GM12878 (cell line): Measurements from ENCODE around the gene CLNK. TPM values are rescaled to one million over a fixed set of nuclear protein-coding genes. Genes with fewer than 3 reads are reported as not detected.

Source experiments
- ATAC-seq: fragments of 200-7000 bp; cut with Tn5 transposase; 3 replicates; pipeline ENCODE4 v1.9.1; 2020; ENCODE audit warnings: mild to moderate bottlenecking, moderate library complexity
- BruUV-seq: library from RNA; stranded (reverse); fragments of 400-500 nt; replicated peaks from 2 replicates; lab custom pipeline; 2021; lab: Mats Ljungman, UMichigan
- CTCF ChIA-PET: fragments of 300-600 bp; sonication (Branson Sonifier 250); formaldehyde crosslinking; extraction: SDS; loops from one replicate; lab custom pipeline; 2021; ENCODE audit warnings: inconsistent platforms; lab: Yijun Ruan, JAX
- POLR2A ChIA-PET: fragments of 350-600 bp; formaldehyde crosslinking; extraction: SDS; loops from one replicate; lab custom pipeline; 2021; ENCODE audit warnings: inconsistent platforms; lab: Charles Lee
- RAD21 ChIA-PET: fragments of 300-600 bp; sonication (Branson Sonifier 250); formaldehyde crosslinking; loops from one replicate; lab custom pipeline; 2023; ENCODE audit warnings: antibody characterized with exemption; ENCODE audit not compliant: unreplicated experiment; lab: Charles Lee
- SMC1A ChIA-PET: fragments of 300-600 bp; sonication (Branson Sonifier 250); formaldehyde crosslinking; loops from one replicate; lab custom pipeline; 2023; ENCODE audit not compliant: unreplicated experiment, uncharacterized antibody; lab: Charles Lee
- DNase-seq: peaks from one replicate; pipeline ENCODE4 v3.0.0-alpha.2; 2011; ENCODE audit warnings: low read depth, low spot score
- FAIRE-seq: peaks from 3 replicates; lab custom pipeline; 2011; peaks lifted over from hg19 to GRCh38; lab: Jason Lieb, UNC
- H2AFZ ChIP-seq: 2 replicates; pipeline ENCODE4 v1.6.0; 2011; ENCODE audit warnings: low read depth, low read length, control low read depth; ENCODE audit not compliant: control insufficient read depth
- H3K27ac ChIP-seq: 2 replicates; pipeline ENCODE4 v1.5.1; 2011; ENCODE audit warnings: control low read depth; ENCODE audit not compliant: control insufficient read depth, insufficient read depth
- H3K27me3 ChIP-seq, 2 experiments: replicated peaks in 1 of 2; 2 replicates each; pipeline versions ENCODE4 v1.6.0 to v1.6.1; 2011; ENCODE audit warnings: low read length in 1 of 2; ENCODE audit not compliant: control insufficient read depth in 2 of 2, insufficient read depth in 2 of 2
- H3K36me3 ChIP-seq, 2 experiments: 2 replicates each; pipeline ENCODE4 v1.5.1; 2011; ENCODE audit warnings: low read length in 1 of 2; ENCODE audit not compliant: control insufficient read depth in 2 of 2, insufficient read depth in 2 of 2
- H3K4me1 ChIP-seq: 2 replicates; pipeline ENCODE4 v1.6.1; 2011; ENCODE audit warnings: mild to moderate bottlenecking, low read length, moderate library complexity, mixed read lengths; ENCODE audit not compliant: control insufficient read depth, insufficient read depth
- H3K4me2 ChIP-seq: 2 replicates; pipeline ENCODE4 v1.6.0; 2011; ENCODE audit warnings: control low read depth; ENCODE audit not compliant: control insufficient read depth, insufficient read depth
- H3K4me3 ChIP-seq: fragments of 200-600 bp; sonication (generic); 2 replicates; pipeline ENCODE4 v1.5.1; 2016
- H3K79me2 ChIP-seq: 2 replicates; pipeline ENCODE4 v1.6.0; 2011; ENCODE audit warnings: low read length; ENCODE audit not compliant: control insufficient read depth, insufficient read depth
- H3K9ac ChIP-seq: 2 replicates; pipeline ENCODE4 v1.8.0; 2011; ENCODE audit warnings: low read length, control low read depth, mixed read lengths; ENCODE audit not compliant: control insufficient read depth, insufficient read depth
- H3K9me3 ChIP-seq: replicated peaks from 3 replicates; pipeline ENCODE4 v1.5.1; 2011; ENCODE audit warnings: mild to moderate bottlenecking, low read length; ENCODE audit not compliant: control insufficient read depth, insufficient read depth
- H4K20me1 ChIP-seq: 2 replicates; pipeline ENCODE4 v1.6.0; 2011; ENCODE audit not compliant: control insufficient read depth, insufficient read depth
- ASH2L ChIP-seq: fragments of 300-600, 200-600 bp; sonication (generic); IDR thresholded peaks from 2 replicates; pipeline ENCODE4 v1.6.1; 2017; ENCODE audit warnings: low read depth, mild to moderate bottlenecking, borderline replicate concordance
- CHD2 ChIP-seq: IDR thresholded peaks from 2 replicates; pipeline ENCODE4 v1.6.1; 2011; ENCODE audit warnings: low read depth, low read length, improper control_type of control experiment, borderline replicate concordance
- EED ChIP-seq: sonication (generic); IDR thresholded peaks from 2 replicates; pipeline ENCODE4 v1.6.1; 2016; ENCODE audit warnings: antibody characterized with exemption, low read depth
- EP300 ChIP-seq, 2 experiments: fragments of 150-350 bp in 1 of 2; IDR thresholded peaks; 2 replicates each; pipeline ENCODE4 v1.6.1; 2011 to 2012; ENCODE audit warnings: low read depth in 2 of 2, low read length in 2 of 2, borderline replicate concordance in 1 of 2, improper control_type of control experiment in 1 of 2, inconsistent platforms in 1 of 2; ENCODE audit not compliant: control insufficient read depth in 1 of 2
- HDGF ChIP-seq: fragments of 450-650 bp; IDR thresholded peaks from 2 replicates; pipeline ENCODE4 v1.6.1; 2016; ENCODE audit warnings: antibody characterized with exemption
- JUNB ChIP-seq: IDR thresholded peaks from 2 replicates; pipeline ENCODE4 v1.6.1; 2016; ENCODE audit warnings: antibody characterized with exemption, mild to moderate bottlenecking
- KDM1A ChIP-seq: fragments of 200-600 bp; sonication (generic); IDR thresholded peaks from 2 replicates; pipeline ENCODE4 v1.6.1; 2016; ENCODE audit warnings: borderline replicate concordance
- LARP7 ChIP-seq: fragments of 450-650 bp; IDR thresholded peaks from 2 replicates; pipeline ENCODE4 v1.6.1; 2017; ENCODE audit warnings: mild to moderate bottlenecking
- SMAD1 ChIP-seq: fragments of 450-650 bp; IDR thresholded peaks from 2 replicates; pipeline ENCODE4 v1.6.1; 2018; ENCODE audit warnings: mild to moderate bottlenecking, low read depth; ENCODE audit not compliant: partially characterized antibody
- TARDBP ChIP-seq: IDR thresholded peaks from 2 replicates; pipeline ENCODE4 v1.6.1; 2016; ENCODE audit warnings: borderline replicate concordance
- ZNF24 ChIP-seq: fragments of 450-650 bp; IDR thresholded peaks from 2 replicates; pipeline ENCODE4 v1.6.1; 2017; ENCODE audit warnings: antibody characterized with exemption, mild to moderate bottlenecking
- WGBS: methylation state at CpG from one replicate; pipeline ENCODE4 v1.1.6; 2016; ENCODE audit warnings: low lambda C conversion rate; ENCODE audit not compliant: insufficient replicate concordance, insufficient coverage; ENCODE audit errors: missing lambda C conversion rate; 5-methylcytosine and 5-hydroxymethylcytosine counted together
- in situ Hi-C: fragments of 300-500 bp; cut with MboI; formaldehyde crosslinking; loops from 9 replicates; pipeline ENCODE4 v1.14.3; 2018; ENCODE audit warnings: mixed read lengths
- intact Hi-C: fragments of 100-400 bp; cut with micrococcal nuclease; formaldehyde crosslinking; loops from one replicate; pipeline ENCODE4 v1.14.2; 2022; ENCODE audit not compliant: unreplicated experiment
- polyA plus RNA-seq, 11 experiments: library from polyadenylated mRNA; depleted of rRNA in 4 of 11; unstranded in 6 of 11; stranded (reverse) in 5 of 11; fragments of >200 nt; fragmentation: Nextera tagmentation in 4 of 11; fragmentation: Illumina TruSeq in 1 of 11; extraction: Ambion mirVana in 4 of 11; extraction: Trizol in 1 of 11; gene quantifications; 1 replicate in 1 of 11; 2 replicates in 10 of 11; pipeline versions ENCODE4 v1.2.1 to v1.2.3, GENCODE V29; 2011 to 2016; ENCODE audit warnings: inconsistent platforms in 2 of 11, missing spikeins in 2 of 11, low read depth in 1 of 11
- total RNA-seq, 4 experiments: library from RNA; depleted of rRNA in 3 of 4; stranded (reverse); fragments of >200 nt in 3 of 4; fragmentation: Illumina TruSeq in 1 of 4; extraction: Trizol in 1 of 4; gene quantifications; 2 replicates each; pipeline versions ENCODE4 v1.2.1 to v1.2.3, GENCODE V29; 2013 to 2021
- TF ChIP-seq, protein P1 (sequence below): fragments of 450-650 bp; IDR thresholded peaks from 2 replicates; pipeline ENCODE4 v1.6.1; 2017; ENCODE audit warnings: mild to moderate bottlenecking
- TF ChIP-seq, protein P2 (sequence below): IDR thresholded peaks from 2 replicates; pipeline ENCODE4 v1.6.1; 2011; ENCODE audit warnings: borderline replicate concordance, low read depth, mild to moderate bottlenecking, moderate library complexity, low read length; ENCODE audit not compliant: insufficient read depth, poor library complexity, severe bottlenecking
- TF ChIP-seq, protein P3 (sequence below): IDR thresholded peaks from 2 replicates; pipeline ENCODE4 v1.6.1; 2012; ENCODE audit warnings: improper control_type of control experiment, low read depth, low read length; ENCODE audit not compliant: insufficient replicate concordance

CLNK gene
- total and polyA plus RNA-seq, 10 of the 15 experiments (the other 5 are each of a cell fraction or from before 2014, with no cell fraction given): 2.1 to 14.3 (median 2.7) TPM

DNA sequence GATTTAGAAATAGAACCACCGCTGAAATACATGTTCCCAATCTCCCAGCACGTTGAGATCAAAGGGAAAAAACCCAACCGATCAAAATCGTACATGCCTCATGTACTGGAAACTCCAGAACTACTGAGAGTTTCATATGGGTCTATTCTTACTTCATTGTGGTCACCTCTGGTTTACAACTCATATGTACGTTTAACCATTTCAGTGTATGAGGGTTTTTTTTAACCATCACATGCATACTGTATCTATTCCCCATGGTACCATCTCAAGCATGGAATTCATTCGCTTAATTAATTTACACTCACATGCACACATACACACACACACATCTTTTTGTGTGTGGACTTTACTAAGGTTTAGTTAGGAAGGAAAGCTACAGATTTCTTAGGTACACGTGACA is 46.0 kb upstream of the CLNK start (continued):
- TF ChIP-seq LARP7: no peak
- TF ChIP-seq SMAD1: peak; percentile 69
- TF ChIP-seq TARDBP: no peak

DNA sequence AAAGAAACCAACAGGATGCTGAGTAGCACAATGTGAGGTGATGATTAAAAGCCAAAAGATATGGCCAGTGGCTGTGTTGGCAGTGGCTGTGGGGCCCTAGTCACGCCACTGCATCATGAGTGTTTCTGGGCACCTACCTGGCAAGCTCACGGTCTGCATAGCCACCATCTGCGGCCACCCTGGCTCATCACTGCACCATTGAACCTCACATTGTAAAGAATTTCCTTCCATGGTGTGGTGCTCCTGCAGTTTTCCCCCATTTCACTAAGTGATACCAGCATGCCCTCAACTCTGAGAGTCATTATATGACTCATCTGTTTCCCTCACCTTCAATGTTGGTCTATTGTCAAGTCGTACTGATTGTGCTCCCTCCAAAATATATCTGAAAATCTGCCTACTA is 45.5 kb upstream of the CLNK start:
- CTCF ChIA-PET: no interaction called here
- H3K36me3 ChIP-seq: no peaks in the 10 kb centered on the region
- H3K79me2 ChIP-seq: no peaks in the 10 kb centered on the region
- peak overlapping the region; percentile 89 for H3K27ac ChIP-seq
- SMC1A ChIA-PET: interaction anchor here (1.9 kb wide), 2 partner anchors 11 to 56 kb away, joined by 5 to 17 read pairs; no protein-coding TSS in a partner anchor
- peak; percentile 56 for FAIRE-seq
- no peak overlapping the region for H3K4me3 ChIP-seq
- BruUV-seq: TSS peak; percentile 60
- H2AFZ ChIP-seq: no peak overlapping the region; the same call in 1 of the 2 replicates
- in situ Hi-C loops: no loop called here
- H3K9me3 ChIP-seq: no peaks in the 10 kb centered on the region; the same call in 2 of the 3 replicates
- peak; percentile 41 for ATAC-seq
- DNase-seq: peak; percentile 64
- RAD21 ChIA-PET: interaction anchor here (1.1 kb wide), 1 partner anchor 17 kb away, joined by 4 read pairs; no protein-coding TSS in a partner anchor
- H3K4me1 ChIP-seq: peaks cover 61% of the 10 kb centered on the region
- peak overlapping the region; percentile 77 for H3K4me2 ChIP-seq
- intact Hi-C loops: loop anchor here (1.0 to 10.0 kb wide), 11 partner anchors 9 to 725 kb away; partner anchors contain the start of gene CLNK
- WGBS: 2% methylated on average over 4 of the region's 4 CpGs
- POLR2A ChIA-PET: interaction anchor here (0.6 kb wide), 1 partner anchor 65 kb away, joined by 4 read pairs; no protein-coding TSS in a partner anchor
- no peaks in the 10 kb centered on the region for H4K20me1 ChIP-seq
- no peaks in the 10 kb centered on the region for H3K27me3 ChIP-seq
- H3K9ac ChIP-seq: peak overlapping the region; percentile 51
- 0 out of 2 replicates have a peak, but pooled peaks have one; percentile 15 for TF ChIP-seq CHD2
- TF ChIP-seq HDGF: 0 out of 2 replicates have a peak, but pooled peaks have one; percentile 15
- peak; percentile 86 for TF ChIP-seq EED
- TF ChIP-seq, protein P1, sequence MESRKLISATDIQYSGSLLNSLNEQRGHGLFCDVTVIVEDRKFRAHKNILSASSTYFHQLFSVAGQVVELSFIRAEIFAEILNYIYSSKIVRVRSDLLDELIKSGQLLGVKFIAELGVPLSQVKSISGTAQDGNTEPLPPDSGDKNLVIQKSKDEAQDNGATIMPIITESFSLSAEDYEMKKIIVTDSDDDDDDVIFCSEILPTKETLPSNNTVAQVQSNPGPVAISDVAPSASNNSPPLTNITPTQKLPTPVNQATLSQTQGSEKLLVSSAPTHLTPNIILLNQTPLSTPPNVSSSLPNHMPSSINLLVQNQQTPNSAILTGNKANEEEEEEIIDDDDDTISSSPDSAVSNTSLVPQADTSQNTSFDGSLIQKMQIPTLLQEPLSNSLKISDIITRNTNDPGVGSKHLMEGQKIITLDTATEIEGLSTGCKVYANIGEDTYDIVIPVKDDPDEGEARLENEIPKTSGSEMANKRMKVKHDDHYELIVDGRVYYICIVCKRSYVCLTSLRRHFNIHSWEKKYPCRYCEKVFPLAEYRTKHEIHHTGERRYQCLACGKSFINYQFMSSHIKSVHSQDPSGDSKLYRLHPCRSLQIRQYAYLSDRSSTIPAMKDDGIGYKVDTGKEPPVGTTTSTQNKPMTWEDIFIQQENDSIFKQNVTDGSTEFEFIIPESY: no peak
- no peak for TF ChIP-seq ASH2L
- TF ChIP-seq KDM1A: no peak
- TF ChIP-seq, protein P2, sequence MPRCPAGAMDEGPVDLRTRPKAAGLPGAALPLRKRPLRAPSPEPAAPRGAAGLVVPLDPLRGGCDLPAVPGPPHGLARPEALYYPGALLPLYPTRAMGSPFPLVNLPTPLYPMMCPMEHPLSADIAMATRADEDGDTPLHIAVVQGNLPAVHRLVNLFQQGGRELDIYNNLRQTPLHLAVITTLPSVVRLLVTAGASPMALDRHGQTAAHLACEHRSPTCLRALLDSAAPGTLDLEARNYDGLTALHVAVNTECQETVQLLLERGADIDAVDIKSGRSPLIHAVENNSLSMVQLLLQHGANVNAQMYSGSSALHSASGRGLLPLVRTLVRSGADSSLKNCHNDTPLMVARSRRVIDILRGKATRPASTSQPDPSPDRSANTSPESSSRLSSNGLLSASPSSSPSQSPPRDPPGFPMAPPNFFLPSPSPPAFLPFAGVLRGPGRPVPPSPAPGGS: peak; percentile 59
- peak; percentile 79; the same call in 1 of the 2 replicates for TF ChIP-seq JUNB
- TF ChIP-seq ZNF24: no peak
- TF ChIP-seq, protein P3, sequence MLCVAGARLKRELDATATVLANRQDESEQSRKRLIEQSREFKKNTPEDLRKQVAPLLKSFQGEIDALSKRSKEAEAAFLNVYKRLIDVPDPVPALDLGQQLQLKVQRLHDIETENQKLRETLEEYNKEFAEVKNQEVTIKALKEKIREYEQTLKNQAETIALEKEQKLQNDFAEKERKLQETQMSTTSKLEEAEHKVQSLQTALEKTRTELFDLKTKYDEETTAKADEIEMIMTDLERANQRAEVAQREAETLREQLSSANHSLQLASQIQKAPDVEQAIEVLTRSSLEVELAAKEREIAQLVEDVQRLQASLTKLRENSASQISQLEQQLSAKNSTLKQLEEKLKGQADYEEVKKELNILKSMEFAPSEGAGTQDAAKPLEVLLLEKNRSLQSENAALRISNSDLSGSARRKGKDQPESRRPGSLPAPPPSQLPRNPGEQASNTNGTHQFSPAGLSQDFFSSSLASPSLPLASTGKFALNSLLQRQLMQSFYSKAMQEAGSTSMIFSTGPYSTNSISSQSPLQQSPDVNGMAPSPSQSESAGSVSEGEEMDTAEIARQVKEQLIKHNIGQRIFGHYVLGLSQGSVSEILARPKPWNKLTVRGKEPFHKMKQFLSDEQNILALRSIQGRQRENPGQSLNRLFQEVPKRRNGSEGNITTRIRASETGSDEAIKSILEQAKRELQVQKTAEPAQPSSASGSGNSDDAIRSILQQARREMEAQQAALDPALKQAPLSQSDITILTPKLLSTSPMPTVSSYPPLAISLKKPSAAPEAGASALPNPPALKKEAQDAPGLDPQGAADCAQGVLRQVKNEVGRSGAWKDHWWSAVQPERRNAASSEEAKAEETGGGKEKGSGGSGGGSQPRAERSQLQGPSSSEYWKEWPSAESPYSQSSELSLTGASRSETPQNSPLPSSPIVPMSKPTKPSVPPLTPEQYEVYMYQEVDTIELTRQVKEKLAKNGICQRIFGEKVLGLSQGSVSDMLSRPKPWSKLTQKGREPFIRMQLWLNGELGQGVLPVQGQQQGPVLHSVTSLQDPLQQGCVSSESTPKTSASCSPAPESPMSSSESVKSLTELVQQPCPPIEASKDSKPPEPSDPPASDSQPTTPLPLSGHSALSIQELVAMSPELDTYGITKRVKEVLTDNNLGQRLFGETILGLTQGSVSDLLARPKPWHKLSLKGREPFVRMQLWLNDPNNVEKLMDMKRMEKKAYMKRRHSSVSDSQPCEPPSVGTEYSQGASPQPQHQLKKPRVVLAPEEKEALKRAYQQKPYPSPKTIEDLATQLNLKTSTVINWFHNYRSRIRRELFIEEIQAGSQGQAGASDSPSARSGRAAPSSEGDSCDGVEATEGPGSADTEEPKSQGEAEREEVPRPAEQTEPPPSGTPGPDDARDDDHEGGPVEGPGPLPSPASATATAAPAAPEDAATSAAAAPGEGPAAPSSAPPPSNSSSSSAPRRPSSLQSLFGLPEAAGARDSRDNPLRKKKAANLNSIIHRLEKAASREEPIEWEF: no peak
- peak in 1 of 2 experiments; percentile 18; a peak in 2 of 4 replicates for TF ChIP-seq EP300 (IDR thresholded peaks at IDR 0.05; ENCODE audit: borderline replicate concordance in 1 of 2, control insufficient read depth in 1 of 2, low read depth in 2 of 2, low read length in 2 of 2)
